A549 (cell line): Measurements from ENCODE around the gene ACVR1C. TPM values are rescaled to one million over a fixed set of nuclear protein-coding genes. Genes with fewer than 3 reads are reported as not detected.

Experiments
- ATAC-seq, 2 experiments: fragments of 200-7000 bp in 1 of 2; fragments of >200 bp in 1 of 2; cut with Nextera tagmentation in 1 of 2; cut with Tn5 transposase in 1 of 2; 3 replicates each; pipeline versions ENCODE4 v1.8.0 to v1.9.1; 2018 to 2020; ENCODE audit warnings: mild to moderate bottlenecking in 1 of 2, moderate library complexity in 1 of 2
- CTCF ChIA-PET: fragments of 300-600 bp; sonication (Branson Sonifier 250); formaldehyde crosslinking; extraction: SDS; loops from one replicate; lab custom pipeline; 2021; ENCODE audit warnings: antibody characterized with exemption, inconsistent platforms; lab: Yijun Ruan, JAX
- POLR2A ChIA-PET: fragments of 350-600 bp; formaldehyde crosslinking; extraction: SDS; loops from one replicate; lab custom pipeline; 2021; ENCODE audit warnings: antibody characterized with exemption, inconsistent platforms; lab: Yijun Ruan, JAX
- DNase-seq, 2 experiments: peaks; one replicate each; pipeline versions ENCODE4 v3.0.0 to v3.0.0-alpha.2; 2011 to 2016; ENCODE audit warnings: low read depth in 1 of 2, low spot score in 1 of 2
- FAIRE-seq: peaks from 2 replicates; lab custom pipeline; 2011; peaks lifted over from hg19 to GRCh38; lab: Jason Lieb, UNC
- H3K27ac ChIP-seq, 2 experiments: fragments of >200 bp; sonication (Bioruptor Twin); formaldehyde crosslinking; 3 replicates each; pipeline ENCODE4 v1.5.1; 2016 to 2017
- H3K4me1 ChIP-seq: fragments of >200 bp; sonication (Bioruptor Twin); formaldehyde crosslinking; 3 replicates; pipeline ENCODE4 v1.6.1; 2016
- H3K4me2 ChIP-seq: fragments of >200 bp; sonication (Bioruptor Twin); formaldehyde crosslinking; 3 replicates; pipeline ENCODE4 v1.6.1; 2016
- H3K4me3 ChIP-seq: fragments of >200 bp; sonication (Bioruptor Twin); formaldehyde crosslinking; 3 replicates; pipeline ENCODE4 v1.5.1; 2016
- H3K9me3 ChIP-seq: fragments of >200 bp; sonication (Bioruptor Twin); formaldehyde crosslinking; 3 replicates; pipeline ENCODE4 v1.6.1; 2016
- BCL3 ChIP-seq: fragments of >200 bp; sonication (Bioruptor Twin); formaldehyde crosslinking; IDR thresholded peaks from 3 replicates; pipeline ENCODE4 v1.6.1; 2016
- BHLHE40 ChIP-seq: IDR thresholded peaks from 2 replicates; pipeline ENCODE4 v1.6.1; 2012; ENCODE audit warnings: low read depth, low read length, inconsistent platforms
- EHF ChIP-seq: fragments of 250-450 bp; sonication (Bioruptor Pico); IDR thresholded peaks from 2 replicates; pipeline ENCODE4 v1.5.0; 2020; ENCODE audit warnings: mild to moderate bottlenecking
- EHMT2 ChIP-seq: fragments of 200-600 bp; sonication (generic); IDR thresholded peaks from 2 replicates; pipeline ENCODE4 v1.6.1; 2016; ENCODE audit warnings: antibody characterized with exemption, low read depth, mild to moderate bottlenecking, moderate library complexity
- ESRRA ChIP-seq: fragments of 150-350 bp; IDR thresholded peaks from 2 replicates; pipeline ENCODE4 v1.6.1; 2014; ENCODE audit warnings: mild to moderate bottlenecking, low read length, borderline replicate concordance
- GATA3 ChIP-seq: IDR thresholded peaks from 2 replicates; pipeline ENCODE4 v1.6.1; 2012; ENCODE audit warnings: borderline replicate concordance
- HDAC2 ChIP-seq: fragments of 200-600 bp; sonication (generic); IDR thresholded peaks from 2 replicates; pipeline ENCODE4 v1.6.1; 2016
- HOXA7 ChIP-seq: fragments of 250-450 bp; sonication (Bioruptor Pico); IDR thresholded peaks from 2 replicates; pipeline ENCODE4 v1.5.0; 2020; ENCODE audit warnings: mild to moderate bottlenecking, moderate library complexity
- HOXB13 ChIP-seq: fragments of 250-450 bp; sonication (Bioruptor Pico); IDR thresholded peaks from 2 replicates; pipeline ENCODE4 v1.5.0; 2020; ENCODE audit warnings: low read depth, mild to moderate bottlenecking, moderate library complexity
- HOXB5 ChIP-seq: fragments of 250-450 bp; sonication (Bioruptor Pico); IDR thresholded peaks from 2 replicates; pipeline ENCODE4 v1.5.0; 2020; ENCODE audit warnings: mild to moderate bottlenecking, moderate library complexity
- JUN ChIP-seq, 2 experiments: fragments of >200 bp; sonication (Bioruptor Twin); formaldehyde crosslinking; IDR thresholded peaks; 2 replicates in 1 of 2; 3 replicates in 1 of 2; pipeline ENCODE4 v1.6.1; 2016 to 2017
- KDM1A ChIP-seq: fragments of 200-600 bp; sonication (generic); IDR thresholded peaks from 2 replicates; pipeline ENCODE4 v1.6.1; 2016; ENCODE audit warnings: low read depth, mild to moderate bottlenecking
- MAFK ChIP-seq: fragments of 450-650 bp; IDR thresholded peaks from 2 replicates; pipeline ENCODE4 v1.6.1; 2014; ENCODE audit not compliant: partially characterized antibody
- MAX ChIP-seq: IDR thresholded peaks from 2 replicates; pipeline ENCODE4 v1.6.1; 2012
- NFE2L2 ChIP-seq: fragments of 150-350 bp; conservative IDR thresholded peaks from 2 replicates; pipeline ENCODE4 v1.6.1; 2014; ENCODE audit warnings: low read length
- POLR2A ChIP-seq: IDR thresholded peaks from 2 replicates; pipeline ENCODE4 v1.6.1; 2012; ENCODE audit warnings: mild to moderate bottlenecking, low read length
- POLR2AphosphoS2 ChIP-seq: conservative IDR thresholded peaks from 2 replicates; pipeline ENCODE4 v1.6.1; 2012; ENCODE audit warnings: low read length, improper control_type of control experiment, inconsistent platforms
- RAD21 ChIP-seq, 2 experiments: fragments of >200 bp in 1 of 2; sonication (Bioruptor Twin) in 1 of 2; formaldehyde crosslinking in 1 of 2; IDR thresholded peaks in 1 of 2; conservative IDR thresholded peaks in 1 of 2; 2 replicates in 1 of 2; 3 replicates in 1 of 2; pipeline ENCODE4 v1.6.1; 2012 to 2018; ENCODE audit warnings: inconsistent platforms in 1 of 2
- REST ChIP-seq: fragments of 200-600 bp; sonication (generic); IDR thresholded peaks from 2 replicates; pipeline ENCODE4 v1.6.1; 2016; ENCODE audit warnings: antibody characterized with exemption, mild to moderate bottlenecking, moderate library complexity
- SMC3 ChIP-seq: fragments of >200 bp; sonication (Bioruptor Twin); formaldehyde crosslinking; IDR thresholded peaks from 3 replicates; pipeline ENCODE4 v1.6.1; 2018; ENCODE audit warnings: inconsistent platforms
- SREBF2 ChIP-seq: fragments of 450-650 bp; IDR thresholded peaks from 2 replicates; pipeline ENCODE4 v1.6.1; 2014; ENCODE audit warnings: mild to moderate bottlenecking, moderate library complexity
- ZC3H11A ChIP-seq: fragments of 450-650 bp; IDR thresholded peaks from 2 replicates; pipeline ENCODE4 v1.6.1; 2014; ENCODE audit warnings: antibody characterized with exemption, mild to moderate bottlenecking
- ZNF302 ChIP-seq: fragments of 250-450 bp; sonication (Bioruptor Pico); IDR thresholded peaks from 2 replicates; pipeline ENCODE4 v1.9.0; 2021; ENCODE audit warnings: inconsistent platforms, mild to moderate bottlenecking, moderate library complexity
- WGBS: methylation state at CpG from one replicate; pipeline ENCODE4 v1.1.6; 2017; ENCODE audit errors: missing lambda C conversion rate; 5-methylcytosine and 5-hydroxymethylcytosine counted together
- polyA plus RNA-seq, 4 experiments: library from polyadenylated mRNA; depleted of rRNA in 3 of 4; stranded (reverse); fragments of >200 nt; fragmentation: RNase III in 1 of 4; extraction: RNeasy Plus Mini Kit Qiagen cat#74134 plus additional on column Dnase treatment in 1 of 4; gene quantifications; 2 replicates in 3 of 4; 3 replicates in 1 of 4; pipeline ENCODE4 v1.2.3, GENCODE V29; 2011 to 2017
- TF ChIP-seq, protein P1 (sequence below): fragments of 450-650 bp; IDR thresholded peaks from 2 replicates; pipeline ENCODE4 v1.6.1; 2014; ENCODE audit warnings: antibody characterized with exemption
- TF ChIP-seq, protein P2 (sequence below): fragments of >200 bp; sonication (Bioruptor Twin); formaldehyde crosslinking; IDR thresholded peaks from 2 replicates; pipeline ENCODE4 v1.6.1; 2016

The ACVR1C gene
- polyA plus RNA-seq, 2 of the 4 experiments (the other 2 are of a cell fraction): 0.06 TPM; not detected in 1

DNA sequence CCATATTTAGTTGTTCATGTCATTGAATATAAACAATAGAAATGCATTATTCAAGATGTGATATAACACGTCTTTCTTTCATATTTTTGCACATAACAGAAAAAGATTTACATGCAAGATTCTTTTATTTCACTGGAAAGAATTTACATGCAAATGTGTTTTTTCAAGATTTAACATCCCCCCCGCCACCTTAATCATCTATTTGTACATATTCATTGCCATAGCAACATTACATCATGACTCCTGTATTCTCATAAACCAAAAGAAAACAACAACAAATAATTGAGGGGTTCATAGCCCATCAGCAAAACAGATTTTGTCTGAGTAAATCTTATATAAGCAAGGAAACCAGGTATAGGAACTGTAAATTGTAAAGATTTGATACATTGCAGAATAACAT lies 3.2 kb upstream of the ACVR1C start:
- Histone ChIP-seq H3K27ac (no peak overlapping the region), H3K4me3 (no peak overlapping the region), H3K4me2 (no peak overlapping the region), H3K4me1 (peaks cover 9% of the 10 kb centered on the region; the same call in 1 of the 3 replicates), H3K9me3 (no peaks in the 10 kb centered on the region)
- FAIRE-seq (no peak), DNase-seq (no peak), ATAC-seq (no peak)
- 12% methylated on average over 2 of the region's 2 CpGs for WGBS
- POLR2A ChIA-PET: no interaction called here
- CTCF ChIA-PET: interaction anchor here (0.7 to 1.4 kb wide), 2 partner anchors 10 to 16 kb away, joined by 3 read pairs; no protein-coding TSS in a partner anchor
- TF ChIP-seq GATA3: no peak
- TF ChIP-seq HOXB13 (CRISPR knock-in tag): no peak

DNA sequence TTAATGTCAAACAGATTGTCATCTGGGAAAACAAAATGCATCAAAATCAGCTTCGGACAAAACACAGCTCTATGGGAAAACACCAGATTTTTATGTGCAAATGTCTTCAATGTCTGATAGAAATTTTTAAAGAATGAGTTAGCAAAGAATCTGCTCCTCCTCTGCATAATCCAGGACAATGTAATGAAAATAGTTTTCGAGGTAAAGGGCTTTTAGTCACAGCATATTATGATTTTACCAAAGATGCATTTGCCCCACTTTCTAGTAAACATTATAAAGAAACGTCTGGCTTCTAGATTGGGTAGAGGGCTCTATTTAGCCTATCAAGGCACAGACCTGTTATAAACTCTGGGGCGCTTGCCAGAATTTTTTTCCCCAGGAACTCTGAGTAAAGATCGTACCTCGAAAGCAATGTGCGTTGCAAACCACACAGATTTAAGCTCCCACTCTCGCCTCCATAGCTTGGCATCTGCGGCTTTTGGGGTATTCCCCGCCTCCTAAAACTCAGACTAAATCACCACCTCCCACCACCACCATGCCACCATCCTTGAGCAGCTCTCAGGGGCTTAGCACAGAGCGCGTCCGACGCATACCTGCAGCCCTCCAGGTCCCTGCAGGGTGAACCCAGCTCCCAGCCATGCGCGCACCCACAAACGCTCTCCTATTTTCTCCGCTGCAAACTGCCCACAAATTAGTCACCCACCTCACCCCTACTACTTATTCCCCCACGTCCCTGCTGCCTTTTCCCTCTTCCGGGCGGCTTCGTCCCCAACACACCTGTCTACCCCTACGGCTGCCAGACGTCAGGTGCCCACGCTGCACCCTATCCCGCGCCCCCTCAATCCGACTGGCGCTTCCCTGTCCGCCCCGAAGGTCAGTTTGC lies 829 bp downstream of the ACVR1C start:
- FAIRE-seq: no peak
- 17% methylated on average over 21 of the region's 31 CpGs for WGBS
- Histone ChIP-seq H3K4me2 (peak overlapping the region; percentile 100), H3K27ac (peak overlapping the region in 1 of 2 experiments; percentile 64; a peak in 1 of 6 replicates), H3K9me3 (no peaks in the 10 kb centered on the region), H3K4me3 (peak overlapping the region; percentile 79), H3K4me1 (peaks cover 9% of the 10 kb centered on the region; the same call in 1 of the 3 replicates)
- DNase-seq: no peak
- ChIA-PET POLR2A (no interaction called here), CTCF (interaction anchor here (0.7 to 1.7 kb wide), 6 partner anchors 8 to 1118 kb away, joined by 3 to 7 read pairs (median 3); no protein-coding TSS in a partner anchor)
- peak; percentile 36 to 42 for ATAC-seq
- TF ChIP-seq RAD21 (conservative IDR thresholded peaks at IDR 0.05 in 1 of 2, IDR thresholded peaks at IDR 0.05 in 1 of 2) (no peak), SMC3 (no peak), ZNF302 (CRISPR knock-in tag) (no peak)

DNA sequence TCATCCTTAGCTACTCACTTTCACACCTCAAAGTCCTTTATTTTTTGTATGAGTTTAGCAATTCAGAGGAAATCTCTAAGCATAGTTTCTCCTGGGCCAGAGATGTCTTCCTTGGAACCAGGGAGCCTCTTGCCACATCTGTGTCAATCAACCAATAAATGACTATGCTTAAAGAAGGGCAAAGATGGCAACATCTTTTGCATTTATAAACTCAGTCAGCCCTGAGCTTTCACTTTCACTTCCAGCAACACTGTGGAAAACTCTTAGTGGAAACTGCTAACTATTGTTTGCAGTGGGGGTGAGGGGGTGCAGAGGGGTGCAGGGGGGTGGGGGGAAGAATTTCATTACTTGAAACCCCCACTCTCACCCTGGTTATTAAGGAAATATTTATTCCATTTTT lies 3.4 kb downstream of the ACVR1C start:
- Histone ChIP-seq H3K4me1 (peaks cover 9% of the 10 kb centered on the region; the same call in 1 of the 3 replicates), H3K4me3 (no peak overlapping the region), H3K27ac (no peak overlapping the region), H3K9me3 (peaks cover 6% of the 10 kb centered on the region; the same call in 1 of the 3 replicates), H3K4me2 (no peak overlapping the region)
- ChIA-PET CTCF (no interaction called here), POLR2A (no interaction called here)
- ATAC-seq (no peak), DNase-seq (no peak), FAIRE-seq (no peak)
- no peak for TF ChIP-seq POLR2A
- TF ChIP-seq EHF (CRISPR knock-in tag): no peak
- TF ChIP-seq HOXB5 (CRISPR knock-in tag): no peak
- no peak for TF ChIP-seq POLR2AphosphoS2
- TF ChIP-seq JUN (IDR thresholded peaks at IDR 0.05): no peak
- TF ChIP-seq, protein P1, sequence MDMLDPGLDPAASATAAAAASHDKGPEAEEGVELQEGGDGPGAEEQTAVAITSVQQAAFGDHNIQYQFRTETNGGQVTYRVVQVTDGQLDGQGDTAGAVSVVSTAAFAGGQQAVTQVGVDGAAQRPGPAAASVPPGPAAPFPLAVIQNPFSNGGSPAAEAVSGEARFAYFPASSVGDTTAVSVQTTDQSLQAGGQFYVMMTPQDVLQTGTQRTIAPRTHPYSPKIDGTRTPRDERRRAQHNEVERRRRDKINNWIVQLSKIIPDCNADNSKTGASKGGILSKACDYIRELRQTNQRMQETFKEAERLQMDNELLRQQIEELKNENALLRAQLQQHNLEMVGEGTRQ: no peak

GRCh38 chr2:157620956-157621355 lies 7.7 kb downstream of the ACVR1C start:
- DNase-seq: no peak
- POLR2A ChIA-PET: no interaction called here
- Histone ChIP-seq H3K9me3 (peaks cover 6% of the 10 kb centered on the region; the same call in 1 of the 3 replicates), H3K4me3 (no peak overlapping the region), H3K4me1 (no peaks in the 10 kb centered on the region), H3K27ac (no peak overlapping the region), H3K4me2 (no peak overlapping the region)
- CTCF ChIA-PET: no interaction called here
- no peak for FAIRE-seq
- 35% methylated on average over 1 of the region's 1 CpG for WGBS
- no peak for ATAC-seq
- TF ChIP-seq MAX (no peak), NFE2L2 (no peak), REST (no peak), HOXB13 (CRISPR knock-in tag) (no peak), BCL3 (no peak), SREBF2 (no peak), SMC3 (no peak), EHMT2 (no peak), HOXA7 (CRISPR knock-in tag) (no peak), HDAC2 (no peak), ESRRA (no peak), POLR2AphosphoS2 (no peak), ZC3H11A (no peak), BHLHE40 (no peak), KDM1A (no peak), MAFK (no peak), EHF (CRISPR knock-in tag) (no peak)
- TF ChIP-seq, protein P2, sequence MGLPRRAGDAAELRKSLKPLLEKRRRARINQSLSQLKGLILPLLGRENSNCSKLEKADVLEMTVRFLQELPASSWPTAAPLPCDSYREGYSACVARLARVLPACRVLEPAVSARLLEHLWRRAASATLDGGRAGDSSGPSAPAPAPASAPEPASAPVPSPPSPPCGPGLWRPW: no peak
